Measurements from ENCODE around the gene AKR7A2.
"Not testable (repeated sequence)": the region's sequence is repeated elsewhere in the genome, so short reads cannot be mapped to it uniquely, and the experiment has no call there.

AKR7A2 gene

GRCh38 chr1:19294638-19295037, 17.3 kb downstream of the AKR7A2 start:
- no peak for DNase-seq

GRCh38 chr1:19289244-19289643, 22.7 kb downstream of the AKR7A2 start:
- DNase-seq: no peak

- peak; percentile 24 for DNase-seq
Measured at GRCh38 chr1:19288324-19289241, 23.4 kb downstream of the AKR7A2 start, which contains the start of gene AKR7A3. TSS of gene AKR7A3 (minus strand) at chr1:19288770. CDS start at chr1:19288709, 61 bp downstream.

- no peak for DNase-seq
Measured at GRCh38 chr1:19287436-19288185, 24.3 kb downstream of the AKR7A2 start.

- DNase-seq: not testable (repeated sequence)
Measured at GRCh38 chr1:19285807-19286206, 26.1 kb downstream of the AKR7A2 start.

GRCh38 chr1:19285366-19285765, 26.6 kb downstream of the AKR7A2 start:
- DNase-seq: not testable (repeated sequence)

GRCh38 chr1:19284881-19285280, 27.1 kb downstream of the AKR7A2 start:
- DNase-seq: no peak

- no peak for DNase-seq
Measured at GRCh38 chr1:19283891-19284290, 28.1 kb downstream of the AKR7A2 start.

- DNase-seq: no peak
Measured at GRCh38 chr1:19274636-19275035, 37.3 kb downstream of the AKR7A2 start.

GRCh38 chr1:19273844-19274531, 38.0 kb downstream of the AKR7A2 start:
- DNase-seq: not testable (repeated sequence)

- DNase-seq: no peak
Measured at GRCh38 chr1:19273106-19273843, 38.7 kb downstream of the AKR7A2 start.

- no peak for DNase-seq
Measured at GRCh38 chr1:19272064-19272463, 39.9 kb downstream of the AKR7A2 start.

- not testable (repeated sequence) for DNase-seq
Measured at GRCh38 chr1:19270343-19270730, 41.6 kb downstream of the AKR7A2 start.

GRCh38 chr1:19269427-19270342, 42.3 kb downstream of the AKR7A2 start:
- not testable (repeated sequence) for DNase-seq

- DNase-seq: no peak
Measured at GRCh38 chr1:19268445-19268844, 43.5 kb downstream of the AKR7A2 start.

GRCh38 chr1:19262744-19263143, 49.2 kb downstream of the AKR7A2 start:
- no peak for DNase-seq

GRCh38 chr1:19262047-19262446, 49.9 kb downstream of the AKR7A2 start:
- DNase-seq: no peak

GRCh38 chr1:19260211-19261138, 51.5 kb downstream of the AKR7A2 start:
- DNase-seq: no peak

- DNase-seq: no peak
Measured at GRCh38 chr1:19258353-19258752, 53.6 kb downstream of the AKR7A2 start.

Data from effector CD4-positive, alpha-beta T cell (primary cell).